ENCODE data around the gene PRKCB.

GRCh38 chr16:23952971-23953300 lies 117.2 kb downstream of the PRKCB start:
- no peak for TF ChIP-seq KLF9 (tag by site-specific recombination; IDR thresholded peaks at IDR 0.05; ENCODE audit: low read depth)
- TF ChIP-seq IKZF3 (tag by site-specific recombination; IDR thresholded peaks at IDR 0.05): no peak
- no peak for TF ChIP-seq ZNF580 (tag by site-specific recombination; IDR thresholded peaks at IDR 0.05)
- no peak for TF ChIP-seq REST (tag by site-specific recombination; IDR thresholded peaks at IDR 0.05)
- TF ChIP-seq CTCF (tag by site-specific recombination; IDR thresholded peaks at IDR 0.05): no peak
- no peak for TF ChIP-seq ZNF391 (tag by site-specific recombination; IDR thresholded peaks at IDR 0.05; ENCODE audit: borderline replicate concordance, low read depth)

Measured in HEK293 (cell line).